Smooth muscle cell (in vitro differentiated cells): ENCODE measurements around the gene BRD7. TPM values are rescaled to one million over a fixed set of nuclear protein-coding genes. Genes with fewer than 3 reads are reported as not detected.
A peak's percentile ranks its signal among the peaks of the same experiment; 100 is the strongest.

Source experiments
- DNase-seq: peaks from one replicate; lab custom pipeline; 2025; ENCODE audit not compliant: unreplicated experiment; lab: John Stamatoyannopoulos, UW
- H2AFZ ChIP-seq: fragments of 200-600 bp; sonication (generic); 2 replicates; pipeline ENCODE4 v1.6.0; 2016; ENCODE audit warnings: antibody characterized with exemption, low read depth, mild to moderate bottlenecking
- H3F3A ChIP-seq: fragments of 200-600 bp; sonication (generic); 2 replicates; pipeline ENCODE4 v1.6.0; 2017; ENCODE audit warnings: antibody characterized with exemption, low read depth
- H3K27ac ChIP-seq: fragments of 200-600 bp; sonication (generic); 2 replicates; pipeline ENCODE4 v1.5.1; 2016; ENCODE audit warnings: low read depth, mild to moderate bottlenecking
- H3K27me3 ChIP-seq: fragments of 200-600 bp; sonication (generic); 2 replicates; pipeline ENCODE4 v1.6.1; 2016; ENCODE audit warnings: low read depth, mild to moderate bottlenecking
- H3K36me3 ChIP-seq: fragments of 200-600 bp; sonication (generic); 2 replicates; pipeline ENCODE4 v1.5.1; 2016; ENCODE audit warnings: low read depth
- H3K4me1 ChIP-seq: fragments of 200-600 bp; sonication (generic); 2 replicates; pipeline ENCODE4 v1.5.1; 2016; ENCODE audit warnings: low read depth
- H3K4me2 ChIP-seq: fragments of 200-600 bp; sonication (generic); 2 replicates; pipeline ENCODE4 v1.6.0; 2016; ENCODE audit warnings: mild to moderate bottlenecking
- H3K4me3 ChIP-seq: fragments of 200-600 bp; sonication (generic); 2 replicates; pipeline ENCODE4 v1.5.1; 2016; ENCODE audit warnings: mild to moderate bottlenecking
- H3K79me2 ChIP-seq: fragments of 200-600 bp; sonication (generic); 2 replicates; pipeline ENCODE4 v1.6.0; 2016; ENCODE audit warnings: low read depth, mild to moderate bottlenecking
- H3K9ac ChIP-seq: fragments of 200-600 bp; sonication (generic); 2 replicates; pipeline ENCODE4 v1.6.0; 2016; ENCODE audit warnings: low read depth
- H3K9me3 ChIP-seq: fragments of 200-600 bp; sonication (generic); replicated peaks from 2 replicates; pipeline ENCODE4 v1.5.1; 2016; ENCODE audit warnings: low read depth
- H4K20me1 ChIP-seq: fragments of 200-600 bp; sonication (generic); 2 replicates; pipeline ENCODE4 v1.6.0; 2016; ENCODE audit warnings: low read depth
- CTCF ChIP-seq: fragments of 200-600 bp; sonication (generic); IDR thresholded peaks from 2 replicates; pipeline ENCODE4 v1.5.1; 2017; ENCODE audit warnings: borderline replicate concordance, mild to moderate bottlenecking, antibody characterized with exemption; ENCODE audit not compliant: insufficient read depth, poor library complexity, severe bottlenecking
- WGBS: methylation state at CpG from one replicate; pipeline ENCODE4 v1.1.7; 2016; ENCODE audit warnings: low lambda C conversion rate; 5-methylcytosine and 5-hydroxymethylcytosine counted together
- polyA plus RNA-seq: library from polyadenylated mRNA; unstranded; fragments of >200 nt; fragmentation: Nextera tagmentation; extraction: Ambion mirVana; gene quantifications from 2 replicates; pipeline ENCODE4 v1.2.1, GENCODE V29; 2016
- total RNA-seq: library from RNA; depleted of rRNA; stranded (reverse); fragments of >200 nt; gene quantifications from 2 replicates; pipeline ENCODE4 v1.2.3, GENCODE V29; 2014

Gene BRD7
- total and polyA plus RNA-seq, 2 experiments from 2014 or later, result 33.9 to 40.4 TPM

DNA sequence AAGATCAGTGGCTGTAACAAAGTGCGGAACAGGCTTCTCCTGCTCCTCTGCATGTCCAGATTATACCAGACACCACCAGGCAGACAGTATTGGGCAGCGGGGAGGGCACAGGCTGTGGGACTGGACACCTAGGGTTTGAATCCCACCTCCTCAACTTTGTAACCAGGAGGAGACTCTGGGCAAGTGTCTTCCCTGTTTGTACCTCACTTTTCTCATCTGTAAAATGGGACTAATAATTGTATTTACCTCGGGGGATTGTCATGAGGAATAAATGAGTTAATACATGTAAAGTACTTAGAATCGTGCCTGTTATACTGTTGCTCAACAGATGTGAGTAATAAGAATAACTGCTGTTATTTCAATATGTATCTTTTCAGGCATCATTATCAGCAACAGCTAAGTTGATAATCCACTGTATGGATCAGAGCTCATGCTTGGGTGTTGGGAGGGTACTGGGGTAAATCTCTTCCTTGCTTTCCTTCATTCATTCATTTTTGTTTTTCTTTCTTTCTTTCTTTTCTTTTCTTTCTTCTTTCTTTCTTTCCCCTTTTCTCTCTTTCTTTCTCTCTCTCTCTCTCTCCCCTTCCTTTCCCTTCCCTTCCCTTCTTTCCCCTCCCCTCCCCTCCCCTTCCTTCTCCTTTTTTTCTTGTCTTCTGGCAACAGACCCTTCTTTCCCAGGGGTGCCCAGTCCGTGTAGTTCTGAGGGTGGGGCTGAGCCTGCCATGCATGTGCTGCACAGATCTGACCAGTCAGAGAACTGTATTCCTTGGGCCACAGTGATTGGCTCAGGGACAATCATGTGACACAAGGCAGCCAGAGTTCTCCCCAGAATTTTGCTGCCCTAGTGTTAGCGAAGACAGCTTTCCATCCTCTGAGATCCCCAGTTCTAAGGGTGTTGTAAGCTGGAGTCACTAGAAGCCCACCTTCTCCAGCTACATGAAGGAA lies 25.3 kb upstream of the BRD7 start:
- Histone ChIP-seq H4K20me1 (no peaks in the 10 kb centered on the region), H3K27me3 (no peaks in the 10 kb centered on the region), H3K27ac (no peak overlapping the region), H3K4me3 (no peak overlapping the region), H3K9me3 (no peaks in the 10 kb centered on the region), H3K36me3 (no peaks in the 10 kb centered on the region), H3K9ac (no peak overlapping the region), H3K4me1 (peaks cover 10% of the 10 kb centered on the region), H3F3A (no peaks in the 10 kb centered on the region), H3K4me2 (no peak overlapping the region), H3K79me2 (no peaks in the 10 kb centered on the region), H2AFZ (no peak overlapping the region)
- no peak for TF ChIP-seq CTCF
- no peak for DNase-seq
- 88% methylated on average over 6 of the region's 6 CpGs for WGBS

- H4K20me1 ChIP-seq, result no peaks in the 10 kb centered on the region
- no peak overlapping the region for H2AFZ ChIP-seq
- WGBS, result 75% methylated on average over 8 of the region's 8 CpGs
- H3K9me3 ChIP-seq, result no peaks in the 10 kb centered on the region
- H3K27me3 ChIP-seq, result no peaks in the 10 kb centered on the region
- no peak for DNase-seq
- H3K36me3 ChIP-seq, result no peaks in the 10 kb centered on the region
- TF ChIP-seq CTCF, result no peak
- no peaks in the 10 kb centered on the region for H3K79me2 ChIP-seq
- H3F3A ChIP-seq, result no peaks in the 10 kb centered on the region
- H3K4me3 ChIP-seq, result no peak overlapping the region
- no peak overlapping the region for H3K9ac ChIP-seq
- peaks cover 10% of the 10 kb centered on the region for H3K4me1 ChIP-seq
- no peak overlapping the region for H3K27ac ChIP-seq
- no peak overlapping the region for H3K4me2 ChIP-seq
These were observed 24.6 kb upstream of the BRD7 start for GRCh38 chr16:50393416-50393815.

- H2AFZ ChIP-seq, result peak overlapping the region; percentile 86
- no peaks in the 10 kb centered on the region for H4K20me1 ChIP-seq
- H3K36me3 ChIP-seq, result no peaks in the 10 kb centered on the region
- no peaks in the 10 kb centered on the region for H3F3A ChIP-seq
- WGBS, result 76% methylated on average over 30 of the region's 30 CpGs
- H3K79me2 ChIP-seq, result no peaks in the 10 kb centered on the region
- TF ChIP-seq CTCF, result no peak
- H3K4me2 ChIP-seq, result peak overlapping the region; percentile 43
- no peak overlapping the region for H3K9ac ChIP-seq
- no peak for DNase-seq
- H3K4me1 ChIP-seq, result peaks cover 10% of the 10 kb centered on the region
- no peaks in the 10 kb centered on the region for H3K9me3 ChIP-seq
- no peaks in the 10 kb centered on the region for H3K27me3 ChIP-seq
- H3K27ac ChIP-seq, result no peak overlapping the region
- no peak overlapping the region for H3K4me3 ChIP-seq
These were observed 22.3 kb upstream of the BRD7 start for GRCh38 chr16:50390914-50391716.
